GM12878 (cell line): ENCODE measurements around the gene EPHB2. TPM values are rescaled to one million over a fixed set of nuclear protein-coding genes. Genes with fewer than 3 reads are reported as not detected.

Source experiments
- ATAC-seq: fragments of 200-7000 bp; cut with Tn5 transposase; 3 replicates; pipeline ENCODE4 v1.9.1; 2020; ENCODE audit warnings: mild to moderate bottlenecking, moderate library complexity
- BruUV-seq: library from RNA; stranded (reverse); fragments of 400-500 nt; replicated peaks from 2 replicates; lab custom pipeline; 2021; lab: Mats Ljungman, UMichigan
- CTCF ChIA-PET: fragments of 300-600 bp; sonication (Branson Sonifier 250); formaldehyde crosslinking; extraction: SDS; loops from one replicate; lab custom pipeline; 2021; ENCODE audit warnings: inconsistent platforms; lab: Yijun Ruan, JAX
- POLR2A ChIA-PET: fragments of 350-600 bp; formaldehyde crosslinking; extraction: SDS; loops from one replicate; lab custom pipeline; 2021; ENCODE audit warnings: inconsistent platforms; lab: Charles Lee
- RAD21 ChIA-PET: fragments of 300-600 bp; sonication (Branson Sonifier 250); formaldehyde crosslinking; loops from one replicate; lab custom pipeline; 2023; ENCODE audit warnings: antibody characterized with exemption; ENCODE audit not compliant: unreplicated experiment; lab: Charles Lee
- SMC1A ChIA-PET: fragments of 300-600 bp; sonication (Branson Sonifier 250); formaldehyde crosslinking; loops from one replicate; lab custom pipeline; 2023; ENCODE audit not compliant: unreplicated experiment, uncharacterized antibody; lab: Charles Lee
- DNase-seq: peaks from one replicate; pipeline ENCODE4 v3.0.0-alpha.2; 2011; ENCODE audit warnings: low read depth, low spot score
- FAIRE-seq: peaks from 3 replicates; lab custom pipeline; 2011; peaks lifted over from hg19 to GRCh38; lab: Jason Lieb, UNC
- H2AFZ ChIP-seq: 2 replicates; pipeline ENCODE4 v1.6.0; 2011; ENCODE audit warnings: low read depth, low read length, control low read depth; ENCODE audit not compliant: control insufficient read depth
- H3K27ac ChIP-seq: 2 replicates; pipeline ENCODE4 v1.5.1; 2011; ENCODE audit warnings: control low read depth; ENCODE audit not compliant: control insufficient read depth, insufficient read depth
- H3K27me3 ChIP-seq, 2 experiments: replicated peaks in 1 of 2; 2 replicates each; pipeline versions ENCODE4 v1.6.0 to v1.6.1; 2011; ENCODE audit warnings: low read length in 1 of 2; ENCODE audit not compliant: control insufficient read depth in 2 of 2, insufficient read depth in 2 of 2
- H3K36me3 ChIP-seq, 2 experiments: 2 replicates each; pipeline ENCODE4 v1.5.1; 2011; ENCODE audit warnings: low read length in 1 of 2; ENCODE audit not compliant: control insufficient read depth in 2 of 2, insufficient read depth in 2 of 2
- H3K4me1 ChIP-seq: 2 replicates; pipeline ENCODE4 v1.6.1; 2011; ENCODE audit warnings: mild to moderate bottlenecking, low read length, moderate library complexity, mixed read lengths; ENCODE audit not compliant: control insufficient read depth, insufficient read depth
- H3K4me2 ChIP-seq: 2 replicates; pipeline ENCODE4 v1.6.0; 2011; ENCODE audit warnings: control low read depth; ENCODE audit not compliant: control insufficient read depth, insufficient read depth
- H3K4me3 ChIP-seq: fragments of 200-600 bp; sonication (generic); 2 replicates; pipeline ENCODE4 v1.5.1; 2016
- H3K79me2 ChIP-seq: 2 replicates; pipeline ENCODE4 v1.6.0; 2011; ENCODE audit warnings: low read length; ENCODE audit not compliant: control insufficient read depth, insufficient read depth
- H3K9ac ChIP-seq: 2 replicates; pipeline ENCODE4 v1.8.0; 2011; ENCODE audit warnings: low read length, control low read depth, mixed read lengths; ENCODE audit not compliant: control insufficient read depth, insufficient read depth
- H3K9me3 ChIP-seq: replicated peaks from 3 replicates; pipeline ENCODE4 v1.5.1; 2011; ENCODE audit warnings: mild to moderate bottlenecking, low read length; ENCODE audit not compliant: control insufficient read depth, insufficient read depth
- H4K20me1 ChIP-seq: 2 replicates; pipeline ENCODE4 v1.6.0; 2011; ENCODE audit not compliant: control insufficient read depth, insufficient read depth
- CBX3 ChIP-seq: fragments of 200-600 bp; sonication (generic); IDR thresholded peaks from 2 replicates; pipeline ENCODE4 v1.6.1; 2016; ENCODE audit warnings: low read depth, borderline replicate concordance
- GATAD2B ChIP-seq: fragments of 450-650 bp; conservative IDR thresholded peaks from 2 replicates; pipeline ENCODE4 v1.6.1; 2017; ENCODE audit warnings: low read depth, mild to moderate bottlenecking, moderate library complexity
- JUNB ChIP-seq: IDR thresholded peaks from 2 replicates; pipeline ENCODE4 v1.6.1; 2016; ENCODE audit warnings: antibody characterized with exemption, mild to moderate bottlenecking
- JUND ChIP-seq: IDR thresholded peaks from 2 replicates; pipeline ENCODE4 v1.6.1; 2012; ENCODE audit warnings: low read depth, mild to moderate bottlenecking, low read length, improper control_type of control experiment, moderate library complexity
- KAT2A ChIP-seq: conservative IDR thresholded peaks from 2 replicates; pipeline ENCODE4 v1.6.1; 2011; ENCODE audit warnings: low read depth, low read length; ENCODE audit not compliant: control insufficient read depth
- MAX ChIP-seq: IDR thresholded peaks from 2 replicates; pipeline ENCODE4 v1.6.1; 2012; ENCODE audit warnings: low read depth, low read length, improper control_type of control experiment
- MTA2 ChIP-seq: fragments of 450-650 bp; IDR thresholded peaks from 2 replicates; pipeline ENCODE4 v1.6.1; 2016; ENCODE audit warnings: low read depth, mild to moderate bottlenecking, moderate library complexity
- NFIC ChIP-seq: IDR thresholded peaks from 2 replicates; pipeline ENCODE4 v1.6.1; 2012; ENCODE audit warnings: low read depth, mild to moderate bottlenecking, inconsistent platforms, low read length, moderate library complexity
- NFXL1 ChIP-seq: fragments of 450-650 bp; IDR thresholded peaks from 2 replicates; pipeline ENCODE4 v1.6.1; 2017; ENCODE audit warnings: antibody characterized with exemption, mild to moderate bottlenecking, borderline replicate concordance
- PML ChIP-seq: IDR thresholded peaks from 2 replicates; pipeline ENCODE4 v1.6.1; 2012; ENCODE audit warnings: low read length, inconsistent platforms
- POLR2AphosphoS5 ChIP-seq: IDR thresholded peaks from 2 replicates; pipeline ENCODE4 v1.6.1; 2011; ENCODE audit warnings: mild to moderate bottlenecking, low read length, inconsistent platforms
- RFX5 ChIP-seq: IDR thresholded peaks from 2 replicates; pipeline ENCODE4 v1.6.1; 2011; ENCODE audit warnings: low read depth, low read length, improper control_type of control experiment
- SMC3 ChIP-seq: IDR thresholded peaks from 2 replicates; pipeline ENCODE4 v1.6.1; 2011; ENCODE audit warnings: low read length, improper control_type of control experiment, borderline replicate concordance
- ZNF384 ChIP-seq: IDR thresholded peaks from 2 replicates; pipeline ENCODE4 v1.6.1; 2012; ENCODE audit warnings: low read depth, mild to moderate bottlenecking, low read length, improper control_type of control experiment, borderline replicate concordance
- WGBS: methylation state at CpG from one replicate; pipeline ENCODE4 v1.1.6; 2016; ENCODE audit warnings: low lambda C conversion rate; ENCODE audit not compliant: insufficient replicate concordance, insufficient coverage; ENCODE audit errors: missing lambda C conversion rate; 5-methylcytosine and 5-hydroxymethylcytosine counted together
- in situ Hi-C: fragments of 300-500 bp; cut with MboI; formaldehyde crosslinking; loops from 9 replicates; pipeline ENCODE4 v1.14.3; 2018; ENCODE audit warnings: mixed read lengths
- intact Hi-C: fragments of 100-400 bp; cut with micrococcal nuclease; formaldehyde crosslinking; loops from one replicate; pipeline ENCODE4 v1.14.2; 2022; ENCODE audit not compliant: unreplicated experiment
- polyA plus RNA-seq, 11 experiments: library from polyadenylated mRNA; depleted of rRNA in 4 of 11; unstranded in 6 of 11; stranded (reverse) in 5 of 11; fragments of >200 nt; fragmentation: Nextera tagmentation in 4 of 11; fragmentation: Illumina TruSeq in 1 of 11; extraction: Ambion mirVana in 4 of 11; extraction: Trizol in 1 of 11; gene quantifications; 1 replicate in 1 of 11; 2 replicates in 10 of 11; pipeline versions ENCODE4 v1.2.1 to v1.2.3, GENCODE V29; 2011 to 2016; ENCODE audit warnings: inconsistent platforms in 2 of 11, missing spikeins in 2 of 11, low read depth in 1 of 11
- total RNA-seq, 4 experiments: library from RNA; depleted of rRNA in 3 of 4; stranded (reverse); fragments of >200 nt in 3 of 4; fragmentation: Illumina TruSeq in 1 of 4; extraction: Trizol in 1 of 4; gene quantifications; 2 replicates each; pipeline versions ENCODE4 v1.2.1 to v1.2.3, GENCODE V29; 2013 to 2021
- TF ChIP-seq, protein P1 (sequence below): fragments of 450-650 bp; formaldehyde crosslinking; IDR thresholded peaks from 2 replicates; pipeline ENCODE4 v1.5.0; 2022; ENCODE audit warnings: mild to moderate bottlenecking, missing genetic modification characterization

Gene EPHB2
- total and polyA plus RNA-seq, 10 of the 15 experiments (the other 5 are each of a cell fraction or from before 2014, with no cell fraction given), result 0.13 to 3.3 (median 0.92) TPM

DNA sequence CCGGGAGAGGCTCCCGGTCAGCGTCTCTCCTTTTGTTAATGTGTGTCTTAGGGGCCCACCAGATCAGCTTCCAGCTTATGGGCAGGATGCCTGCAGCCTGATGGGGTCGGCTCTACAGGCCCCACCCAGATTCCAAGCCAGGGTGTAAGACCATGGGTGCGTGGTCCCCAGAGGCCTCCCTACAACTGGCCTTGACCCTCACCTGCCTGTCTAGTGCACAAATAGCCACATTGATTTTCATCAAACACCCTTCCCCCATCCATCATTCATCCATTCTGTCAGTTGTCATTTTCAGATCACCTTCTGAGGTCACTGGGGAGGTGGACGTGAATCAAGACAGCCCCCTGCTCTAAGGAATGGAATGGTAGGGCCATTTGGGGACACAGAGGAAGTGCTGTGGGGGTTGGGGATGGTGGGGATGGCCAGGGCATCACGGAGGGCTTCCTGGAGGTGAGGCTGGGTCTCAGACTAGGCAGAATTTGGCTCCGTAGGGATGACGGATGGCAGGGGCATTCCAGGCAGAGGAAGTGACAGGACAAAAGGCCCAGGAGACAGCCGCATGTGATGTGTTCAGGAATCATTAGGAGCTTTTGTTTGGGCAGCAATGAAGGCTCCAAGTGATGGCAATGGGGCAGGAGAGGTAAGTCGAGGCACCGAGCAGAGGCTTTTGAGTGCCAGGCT is 118.8 kb downstream of the EPHB2 start (continued):
- TF ChIP-seq GATAD2B, result no peak
- TF ChIP-seq RFX5, result no peak
- no peak for TF ChIP-seq MAX

DNA sequence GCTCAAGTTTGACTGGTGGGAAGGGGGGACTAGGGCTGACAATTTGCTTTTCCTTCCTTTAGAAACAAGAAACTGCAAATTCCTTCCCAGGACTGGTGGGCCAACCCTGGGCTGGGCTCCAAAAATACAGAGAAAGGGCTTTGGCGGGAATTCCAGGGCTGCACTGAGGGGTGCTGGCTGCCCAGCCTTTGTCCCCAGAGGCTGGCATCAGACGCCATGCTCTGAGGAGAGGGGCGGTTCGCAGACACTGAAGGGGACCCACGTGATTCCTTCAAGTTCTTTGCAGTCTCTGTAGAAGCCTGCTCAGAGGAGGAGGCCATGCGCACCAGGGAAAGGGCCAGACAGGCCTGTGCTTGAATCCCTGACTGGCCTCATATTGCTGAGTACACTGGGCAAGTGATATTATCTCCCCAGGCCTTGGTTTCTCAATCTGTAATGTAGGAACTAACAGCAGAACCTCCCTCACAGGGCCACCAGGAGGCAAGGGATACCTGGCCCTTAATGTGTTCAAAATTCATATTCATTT is 119.5 kb downstream of the EPHB2 start:
- no peak for ATAC-seq
- WGBS, result 36% methylated on average over 6 of the region's 6 CpGs
- CTCF ChIA-PET, result no interaction called here
- no peaks in the 10 kb centered on the region; a peak in 1 of 4 replicates for H3K27me3 ChIP-seq
- no peak for TF ChIP-seq JUND
- TF ChIP-seq KAT2A, result no peak
- no peak for TF ChIP-seq NFIC
- no peak for TF ChIP-seq NFXL1
- no peak for TF ChIP-seq MTA2
- TF ChIP-seq ZNF384, result no peak
- TF ChIP-seq, protein P1, sequence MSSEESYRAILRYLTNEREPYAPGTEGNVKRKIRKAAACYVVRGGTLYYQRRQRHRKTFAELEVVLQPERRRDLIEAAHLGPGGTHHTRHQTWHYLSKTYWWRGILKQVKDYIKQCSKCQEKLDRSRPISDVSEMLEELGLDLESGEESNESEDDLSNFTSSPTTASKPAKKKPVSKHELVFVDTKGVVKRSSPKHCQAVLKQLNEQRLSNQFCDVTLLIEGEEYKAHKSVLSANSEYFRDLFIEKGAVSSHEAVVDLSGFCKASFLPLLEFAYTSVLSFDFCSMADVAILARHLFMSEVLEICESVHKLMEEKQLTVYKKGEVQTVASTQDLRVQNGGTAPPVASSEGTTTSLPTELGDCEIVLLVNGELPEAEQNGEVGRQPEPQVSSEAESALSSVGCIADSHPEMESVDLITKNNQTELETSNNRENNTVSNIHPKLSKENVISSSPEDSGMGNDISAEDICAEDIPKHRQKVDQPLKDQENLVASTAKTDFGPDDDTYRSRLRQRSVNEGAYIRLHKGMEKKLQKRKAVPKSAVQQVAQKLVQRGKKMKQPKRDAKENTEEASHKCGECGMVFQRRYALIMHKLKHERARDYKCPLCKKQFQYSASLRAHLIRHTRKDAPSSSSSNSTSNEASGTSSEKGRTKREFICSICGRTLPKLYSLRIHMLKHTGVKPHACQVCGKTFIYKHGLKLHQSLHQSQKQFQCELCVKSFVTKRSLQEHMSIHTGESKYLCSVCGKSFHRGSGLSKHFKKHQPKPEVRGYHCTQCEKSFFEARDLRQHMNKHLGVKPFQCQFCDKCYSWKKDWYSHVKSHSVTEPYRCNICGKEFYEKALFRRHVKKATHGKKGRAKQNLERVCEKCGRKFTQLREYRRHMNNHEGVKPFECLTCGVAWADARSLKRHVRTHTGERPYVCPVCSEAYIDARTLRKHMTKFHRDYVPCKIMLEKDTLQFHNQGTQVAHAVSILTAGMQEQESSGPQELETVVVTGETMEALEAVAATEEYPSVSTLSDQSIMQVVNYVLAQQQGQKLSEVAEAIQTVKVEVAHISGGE, result no peak
- TF ChIP-seq POLR2AphosphoS5, result no peak
- no peak for TF ChIP-seq JUNB
- TF ChIP-seq CBX3, result no peak
- TF ChIP-seq SMC3, result no peak
- TF ChIP-seq PML, result no peak
- TF ChIP-seq, all 136 proteins: peak for 0
- H3K36me3 ChIP-seq, result no peaks in the 10 kb centered on the region
- no peak overlapping the region for H3K4me2 ChIP-seq
- H3K9ac ChIP-seq, result no peak overlapping the region
- intact Hi-C loops, result no loop called here
- H3K4me3 ChIP-seq, result no peak overlapping the region
- ChIA-PET RAD21 (no interaction called here), SMC1A (no interaction called here), POLR2A (no interaction called here)
- in situ Hi-C loops, result no loop called here
- no peaks in the 10 kb centered on the region for H3K79me2 ChIP-seq
- no peak overlapping the region for H3K27ac ChIP-seq
- FAIRE-seq, result no peak
- H3K9me3 ChIP-seq, result no peaks in the 10 kb centered on the region
- no peaks in the 10 kb centered on the region for H3K4me1 ChIP-seq
- BruUV-seq, result no TSS peak
- DNase-seq, result no peak
- no peak overlapping the region for H2AFZ ChIP-seq
- no peaks in the 10 kb centered on the region for H4K20me1 ChIP-seq
